ENCODE data around the gene SYNC.
"Not testable (repeated sequence)": the region's sequence is repeated elsewhere in the genome, so short reads cannot be mapped to it uniquely, and the experiment has no call there.

SYNC gene

DNA sequence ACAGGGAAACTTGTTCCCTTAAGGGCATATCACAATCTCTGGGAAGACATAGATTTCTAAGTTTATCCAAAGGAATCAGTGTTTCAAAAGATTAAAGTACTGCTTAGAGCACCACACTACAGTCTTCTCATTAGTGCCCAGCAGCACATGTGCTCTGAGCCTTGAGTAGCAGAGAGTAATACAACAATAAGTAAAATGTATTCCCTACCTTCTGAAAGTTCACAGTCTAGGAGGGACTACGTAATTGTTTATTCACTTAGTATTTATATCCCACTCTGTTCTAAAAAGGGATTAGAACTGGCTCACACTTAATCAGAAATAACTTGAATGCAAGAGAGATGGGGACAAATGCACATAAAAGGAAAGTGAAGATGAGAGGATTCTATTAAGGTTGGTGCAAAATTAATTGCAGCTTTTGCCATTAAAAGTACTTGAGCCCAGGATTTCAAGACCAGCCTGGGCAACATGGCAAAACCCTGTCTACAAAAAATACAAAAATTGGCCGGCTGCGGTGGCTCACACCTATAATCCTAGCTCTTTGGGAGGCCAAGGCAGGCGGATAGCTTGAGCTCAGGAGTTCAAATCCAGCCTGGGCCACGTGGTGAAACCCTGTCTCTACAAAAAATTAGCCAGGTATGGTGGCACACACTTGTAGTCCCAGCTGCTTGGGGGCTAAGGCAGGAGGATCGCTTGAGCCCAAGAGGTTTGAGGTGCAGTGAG, 9.0 kb downstream of the SYNC start:
- no peak for DNase-seq

- DNase-seq: no peak
Observed at GRCh38 chr1:32686387-32686786, 16.2 kb downstream of the SYNC start.

- DNase-seq: no peak
Observed at GRCh38 chr1:32685498-32685897, 17.1 kb downstream of the SYNC start.

GRCh38 chr1:32684167-32684811, 18.3 kb downstream of the SYNC start:
- DNase-seq: no peak

DNA sequence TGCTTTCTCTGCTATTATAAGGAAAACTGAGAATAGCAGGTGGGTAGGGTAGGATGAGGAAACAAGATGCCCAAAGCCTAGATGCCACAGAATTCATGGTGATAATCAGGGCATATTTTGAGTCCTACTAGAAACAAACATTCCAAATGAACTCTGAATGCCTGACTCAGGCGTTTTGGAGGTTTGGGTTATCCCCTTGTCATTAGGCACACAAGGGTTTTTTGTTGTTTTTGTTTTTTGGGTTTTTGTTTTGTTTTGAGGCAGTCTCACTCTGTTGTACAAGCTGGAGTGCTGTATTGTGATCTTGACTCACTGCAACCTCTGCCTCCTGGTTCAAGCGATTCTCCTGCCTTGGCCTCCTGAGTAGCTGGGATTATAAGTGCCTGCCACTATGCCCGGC, 19.2 kb downstream of the SYNC start:
- DNase-seq: no peak

- no peak for DNase-seq
Observed at GRCh38 chr1:32681999-32682398, 20.6 kb downstream of the SYNC start.

DNA sequence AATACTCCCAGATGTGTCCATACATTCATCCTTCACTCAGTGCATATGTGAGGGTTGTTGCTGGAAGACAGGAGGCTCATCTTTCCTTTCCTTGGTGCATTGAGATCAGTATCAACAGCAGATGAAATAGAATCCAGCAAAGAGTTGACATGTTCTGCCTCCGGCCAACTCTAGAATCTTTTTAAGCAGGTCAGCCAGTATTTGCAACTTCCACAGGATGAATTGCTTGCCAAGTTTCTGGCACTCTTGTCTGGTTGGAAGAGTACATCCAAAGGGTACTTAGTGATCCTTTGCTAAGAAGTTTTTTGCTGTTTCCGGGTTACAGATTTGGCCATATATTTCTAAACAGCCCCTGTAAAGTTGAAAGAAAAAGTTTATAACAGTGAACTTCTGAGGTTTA, 21.1 kb downstream of the SYNC start:
- DNase-seq: no peak

- DNase-seq: no peak
Observed at GRCh38 chr1:32680642-32681041, 21.9 kb downstream of the SYNC start.

DNA sequence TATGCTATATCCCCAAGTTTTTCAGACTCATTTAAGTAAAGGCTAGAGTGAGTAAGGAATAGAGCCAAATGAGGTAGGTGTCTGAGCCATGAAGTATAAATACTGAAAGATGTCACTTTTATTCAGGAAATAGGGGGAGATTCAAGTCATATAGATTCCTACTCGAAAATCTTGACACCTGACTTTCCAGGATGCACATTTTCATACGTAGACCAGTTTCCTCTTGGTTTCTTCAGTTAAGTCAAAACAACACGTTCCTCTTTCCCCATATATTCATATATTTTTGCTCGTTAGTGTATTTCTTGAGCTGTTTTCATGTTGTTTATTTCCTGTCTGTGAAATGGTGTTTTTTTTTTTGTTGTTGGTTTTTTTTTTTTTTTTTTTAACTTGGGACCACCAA, 22.6 kb downstream of the SYNC start:
- DNase-seq: not testable (repeated sequence)

DNA sequence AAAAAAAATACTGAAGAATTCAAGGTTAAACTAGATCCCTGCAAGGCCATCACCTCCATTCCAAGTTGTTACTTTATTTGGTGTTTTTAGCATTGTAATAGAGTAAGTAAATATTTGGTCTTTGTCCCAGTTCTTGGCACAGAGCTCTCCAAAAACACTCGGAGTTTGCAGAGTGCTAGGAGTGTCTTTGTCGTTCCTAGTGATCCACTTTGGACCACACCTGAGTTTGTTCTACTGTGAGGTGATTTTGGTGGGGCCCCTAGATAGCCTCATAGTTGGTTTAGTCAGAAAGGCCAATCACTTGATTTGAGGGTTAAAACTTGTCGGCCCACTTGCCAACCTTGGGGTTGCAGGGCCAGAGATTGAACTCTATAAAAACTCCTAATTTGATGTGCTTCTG, 25.6 kb downstream of the SYNC start:
- DNase-seq: no peak

GRCh38 chr1:32668716-32669115, 33.9 kb downstream of the SYNC start:
- DNase-seq: not testable (repeated sequence)

GRCh38 chr1:32666901-32667566, 35.5 kb downstream of the SYNC start:
- no peak for DNase-seq

DNA sequence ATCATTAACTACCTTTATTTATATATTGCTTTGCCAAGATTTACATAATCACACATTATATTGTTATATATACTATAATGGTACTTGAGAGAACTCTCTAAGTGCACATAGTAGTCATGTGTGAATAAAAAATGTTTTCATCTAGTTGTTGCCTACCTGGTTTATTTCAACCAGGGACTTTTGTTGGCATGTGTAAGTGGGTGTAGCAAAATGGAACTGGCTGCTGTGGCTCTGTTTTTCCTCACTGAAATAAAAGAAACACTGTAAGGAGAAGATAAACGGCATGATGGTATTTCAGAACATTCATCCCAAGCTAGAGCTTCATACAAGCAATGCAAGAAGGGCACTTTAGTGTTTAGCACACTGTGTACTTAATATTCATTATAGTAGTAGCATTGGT, 36.7 kb downstream of the SYNC start:
- DNase-seq: no peak

DNA sequence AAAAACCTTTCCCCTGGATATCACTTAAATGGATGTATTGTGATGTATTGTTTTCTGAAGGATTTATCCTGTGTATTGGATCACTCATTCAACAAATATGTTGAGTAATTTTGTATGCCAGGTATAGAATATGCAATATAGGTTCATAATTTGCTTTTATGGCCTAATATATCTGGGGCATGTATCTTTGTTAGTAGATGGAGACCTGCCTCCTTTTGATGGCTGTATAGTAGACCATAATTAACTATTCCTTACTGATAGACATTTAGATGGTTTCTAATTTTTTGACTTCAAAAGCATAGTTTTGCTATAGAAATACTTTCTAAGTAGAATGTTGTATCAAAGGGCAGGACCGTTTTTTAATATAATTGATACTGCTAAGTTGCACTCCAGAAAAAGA, 43.0 kb downstream of the SYNC start:
- DNase-seq: no peak

DNA sequence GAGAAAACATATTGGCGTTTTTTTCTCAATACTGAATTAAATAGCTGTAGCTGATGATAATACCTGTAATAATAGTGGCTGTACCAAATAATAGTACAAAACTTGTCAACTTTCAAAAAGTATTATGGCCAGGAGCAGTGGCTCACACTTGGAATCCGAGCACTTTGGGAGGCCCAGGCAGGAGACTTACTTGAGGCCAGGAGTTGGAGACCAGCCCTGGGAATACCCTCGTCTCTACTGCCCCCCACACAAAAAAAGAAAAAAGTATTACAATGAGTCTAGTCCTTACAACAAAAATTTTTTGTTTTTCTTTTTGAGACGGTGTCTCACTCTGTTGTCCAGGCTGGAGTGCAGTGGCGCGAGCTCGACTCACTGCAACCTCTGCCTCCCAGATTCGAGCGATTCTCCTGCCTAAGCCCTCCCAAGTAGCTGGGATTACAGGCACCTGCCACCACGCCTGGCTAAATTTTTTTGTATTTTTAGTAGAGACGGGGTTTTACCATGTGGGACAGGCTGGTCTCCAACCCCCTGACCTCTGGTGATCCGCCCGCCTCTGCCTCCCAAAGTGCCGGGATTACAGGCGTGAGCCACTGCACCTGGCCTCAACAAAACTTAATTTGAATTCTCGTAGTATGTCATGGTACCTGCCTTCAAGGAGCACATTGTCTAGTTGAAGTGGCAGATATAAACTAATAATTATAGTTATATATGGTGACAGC, 50.2 kb downstream of the SYNC start:
- no peak for DNase-seq

DNA sequence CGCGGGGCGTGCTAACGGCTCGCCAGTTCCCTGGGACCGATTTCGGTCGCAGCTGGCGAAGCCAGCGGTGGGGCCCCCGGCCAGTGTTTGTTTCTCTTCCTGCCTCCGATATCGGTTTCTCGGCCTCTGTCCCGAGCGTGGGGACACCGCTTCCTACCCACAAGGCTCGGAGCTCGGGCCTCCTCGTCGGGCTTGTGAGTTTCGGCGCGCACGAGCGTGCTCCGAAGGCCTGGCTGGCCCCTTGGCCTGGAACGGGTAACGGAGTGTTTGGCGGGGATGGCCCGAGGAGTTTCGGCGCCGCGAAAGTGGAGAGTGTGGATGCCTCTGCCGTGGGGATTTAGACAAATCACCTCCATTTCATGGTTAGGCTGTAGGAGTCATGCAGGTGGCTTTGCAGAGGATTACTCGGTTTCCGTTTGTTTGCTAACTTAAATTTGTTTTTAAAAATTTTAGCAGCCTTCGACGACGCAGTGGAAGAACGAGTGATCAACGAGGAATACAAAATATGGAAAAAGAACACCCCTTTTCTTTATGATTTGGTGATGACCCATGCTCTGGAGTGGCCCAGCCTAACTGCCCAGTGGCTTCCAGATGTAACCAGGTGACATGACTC, 51.0 kb downstream of the SYNC start:
- DNase-seq: no peak

GRCh38 chr1:32650752-32651460, 51.7 kb downstream of the SYNC start, which contains the start of gene RBBP4:
TSS of gene RBBP4 (plus strand) at chr1:32651208. CDS start at chr1:32651307, 99 bp downstream.
- DNase-seq: peak; percentile 99

DNA sequence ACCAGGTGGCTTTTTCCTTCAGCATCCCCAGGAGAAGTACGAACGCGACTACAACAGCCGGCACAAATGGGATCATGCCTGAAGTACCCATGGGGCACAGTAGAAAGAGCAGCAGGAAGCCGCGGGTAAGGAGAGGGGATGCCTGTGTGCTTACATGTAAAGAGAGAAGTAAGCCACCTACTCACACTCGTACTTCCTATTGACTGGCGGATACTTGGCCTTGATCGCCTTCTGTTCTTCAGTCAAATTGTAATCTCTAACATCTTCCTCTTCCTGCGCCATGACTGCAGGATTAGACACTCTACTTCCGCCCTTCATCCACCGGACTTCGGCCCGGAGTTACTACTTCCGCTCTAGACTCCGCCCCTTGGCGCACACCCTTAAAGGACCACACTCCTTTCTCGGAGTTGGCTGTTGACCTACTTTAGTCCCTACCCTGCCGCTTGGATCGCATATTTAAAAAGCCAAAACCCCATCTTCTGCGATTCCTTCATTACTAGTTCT, 52.3 kb downstream of the SYNC start, which contains the start of gene ZBTB8OS:
ZBTB8OS (minus strand) TSS at position 303 of the 504 bp plus-strand sequence; CDS start at position 282, 21 bp downstream.
- peak; percentile 92 for DNase-seq

- no peak for DNase-seq
Observed at GRCh38 chr1:32647308-32648134, 55.0 kb downstream of the SYNC start.

GRCh38 chr1:32644426-32644825, 58.1 kb downstream of the SYNC start:
- DNase-seq: no peak

GRCh38 chr1:32642292-32642827, 60.2 kb downstream of the SYNC start:
- DNase-seq: not testable (repeated sequence)

Measured in left hindlimb (tissue), 1 donor.